ENCODE measurements around the gene ARPP21. TPM values are rescaled to one million over a fixed set of nuclear protein-coding genes. Genes with fewer than 3 reads are reported as not detected.

ARPP21 gene
- polyA plus RNA-seq, 1 donor (not counting 4 experiments of a cell fraction or from before 2014, with no cell fraction given): not detected

GRCh38 chr3:35663471-35663870 lies 24.1 kb downstream of the ARPP21 start:
- H3K4me3 ChIP-seq (ENCODE audit: control insufficient read depth in 2 of 3, extremely low read depth in 1 of 3, insufficient read depth in 2 of 3, low read depth in 1 of 3, low read length in 3 of 3): no peak overlapping the region
- DNase-seq (ENCODE audit: low read depth, low spot score) (no peak), FAIRE-seq (no peak)
- H3K36me3 ChIP-seq (ENCODE audit: control insufficient read depth in 2 of 2, extremely low read depth in 1 of 2, insufficient read depth in 2 of 2, low read length in 2 of 2): no peaks in the 10 kb centered on the region
- no peak overlapping the region for H3K9ac ChIP-seq (ENCODE audit: control insufficient read depth, extremely low read depth, insufficient read depth, low read length)
- dilution Hi-C loops (cut with MboI; ENCODE audit: extremely low pct_ligation_motif_present, low sequenced_read_pairs): no loop called here
- H3K9me3 ChIP-seq (ENCODE audit: control insufficient read depth, low read depth, low read length): no peaks in the 10 kb centered on the region
- no peak overlapping the region for H3K27ac ChIP-seq (ENCODE audit: control insufficient read depth, insufficient read depth, low read length)
- no peaks in the 10 kb centered on the region for H3K79me2 ChIP-seq (ENCODE audit: control insufficient read depth, insufficient read depth, low read length)
- no peak overlapping the region for H2AFZ ChIP-seq (ENCODE audit: control insufficient read depth, low read length)
- no peaks in the 10 kb centered on the region for H4K20me1 ChIP-seq (ENCODE audit: control insufficient read depth, extremely low read depth, insufficient read depth, low read length)
- no peaks in the 10 kb centered on the region for H3K9me1 ChIP-seq (ENCODE audit: control insufficient read depth, extremely low read depth, insufficient read depth, low read length)
- no peak for TF ChIP-seq EZH2 (IDR thresholded peaks at IDR 0.05; ENCODE audit: low read length)
- TF ChIP-seq, protein P1, sequence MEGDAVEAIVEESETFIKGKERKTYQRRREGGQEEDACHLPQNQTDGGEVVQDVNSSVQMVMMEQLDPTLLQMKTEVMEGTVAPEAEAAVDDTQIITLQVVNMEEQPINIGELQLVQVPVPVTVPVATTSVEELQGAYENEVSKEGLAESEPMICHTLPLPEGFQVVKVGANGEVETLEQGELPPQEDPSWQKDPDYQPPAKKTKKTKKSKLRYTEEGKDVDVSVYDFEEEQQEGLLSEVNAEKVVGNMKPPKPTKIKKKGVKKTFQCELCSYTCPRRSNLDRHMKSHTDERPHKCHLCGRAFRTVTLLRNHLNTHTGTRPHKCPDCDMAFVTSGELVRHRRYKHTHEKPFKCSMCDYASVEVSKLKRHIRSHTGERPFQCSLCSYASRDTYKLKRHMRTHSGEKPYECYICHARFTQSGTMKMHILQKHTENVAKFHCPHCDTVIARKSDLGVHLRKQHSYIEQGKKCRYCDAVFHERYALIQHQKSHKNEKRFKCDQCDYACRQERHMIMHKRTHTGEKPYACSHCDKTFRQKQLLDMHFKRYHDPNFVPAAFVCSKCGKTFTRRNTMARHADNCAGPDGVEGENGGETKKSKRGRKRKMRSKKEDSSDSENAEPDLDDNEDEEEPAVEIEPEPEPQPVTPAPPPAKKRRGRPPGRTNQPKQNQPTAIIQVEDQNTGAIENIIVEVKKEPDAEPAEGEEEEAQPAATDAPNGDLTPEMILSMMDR (optimal IDR thresholded peaks at IDR 0.05 in 1 of 3, IDR thresholded peaks at IDR 0.05 in 1 of 3, conservative IDR thresholded peaks at IDR 0.05 in 1 of 3; ENCODE audit: extremely low read depth in 1 of 3, insufficient read depth in 2 of 3, low read length in 3 of 3): no peak
- no peak overlapping the region for H3K4me2 ChIP-seq (ENCODE audit: control insufficient read depth, extremely low read depth, insufficient read depth, low read depth, low read length)
- no peaks in the 10 kb centered on the region for H3K4me1 ChIP-seq (ENCODE audit: control insufficient read depth, extremely low read depth, insufficient read depth, low read length)
- peaks cover 3% of the 10 kb centered on the region for H3K27me3 ChIP-seq (ENCODE audit: control insufficient read depth, extremely low read depth, insufficient read depth, low read length)

DNA sequence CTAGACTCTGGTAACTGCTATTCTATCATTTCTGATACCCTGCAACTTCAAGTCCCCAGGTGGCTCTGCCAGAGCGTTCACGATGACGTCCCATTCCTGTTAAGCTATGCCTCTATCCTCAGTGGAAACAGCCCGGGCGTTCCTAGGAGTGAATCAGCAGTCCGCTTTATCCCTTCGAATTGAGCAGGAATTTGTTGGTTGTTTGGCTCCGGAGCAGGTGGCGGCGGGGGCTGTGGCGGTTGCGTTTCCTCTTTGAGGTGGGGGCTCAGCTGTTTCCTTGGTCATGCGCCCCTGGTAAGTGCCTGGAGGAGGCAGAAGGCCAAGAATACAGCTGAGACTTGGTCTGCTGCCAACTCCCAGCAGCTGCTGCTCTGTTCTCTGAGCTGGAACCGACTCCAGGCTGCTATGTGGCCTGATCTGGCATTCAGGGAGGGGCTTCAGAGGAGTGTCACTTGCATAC lies 25.2 kb downstream of the ARPP21 start:
- Histone ChIP-seq H3K9ac (ENCODE audit: control insufficient read depth, extremely low read depth, insufficient read depth, low read length) (no peak overlapping the region), H3K27ac (ENCODE audit: control insufficient read depth, insufficient read depth, low read length) (no peak overlapping the region), H3K79me2 (ENCODE audit: control insufficient read depth, insufficient read depth, low read length) (no peaks in the 10 kb centered on the region), H3K9me3 (ENCODE audit: control insufficient read depth, low read depth, low read length) (no peaks in the 10 kb centered on the region), H3K4me3 (ENCODE audit: control insufficient read depth in 2 of 3, extremely low read depth in 1 of 3, insufficient read depth in 2 of 3, low read depth in 1 of 3, low read length in 3 of 3) (no peak overlapping the region), H3K4me2 (ENCODE audit: control insufficient read depth, extremely low read depth, insufficient read depth, low read depth, low read length) (no peak overlapping the region), H3K27me3 (ENCODE audit: control insufficient read depth, extremely low read depth, insufficient read depth, low read length) (peaks cover 3% of the 10 kb centered on the region), H3K9me1 (ENCODE audit: control insufficient read depth, extremely low read depth, insufficient read depth, low read length) (no peaks in the 10 kb centered on the region), H4K20me1 (ENCODE audit: control insufficient read depth, extremely low read depth, insufficient read depth, low read length) (no peaks in the 10 kb centered on the region), H3K4me1 (ENCODE audit: control insufficient read depth, extremely low read depth, insufficient read depth, low read length) (no peaks in the 10 kb centered on the region), H3K36me3 (ENCODE audit: control insufficient read depth in 2 of 2, extremely low read depth in 1 of 2, insufficient read depth in 2 of 2, low read length in 2 of 2) (no peaks in the 10 kb centered on the region), H2AFZ (ENCODE audit: control insufficient read depth, low read length) (no peak overlapping the region)
- FAIRE-seq: no peak
- TF ChIP-seq EZH2 (IDR thresholded peaks at IDR 0.05; ENCODE audit: low read length): no peak
- TF ChIP-seq, protein P1 (optimal IDR thresholded peaks at IDR 0.05 in 1 of 3, IDR thresholded peaks at IDR 0.05 in 1 of 3, conservative IDR thresholded peaks at IDR 0.05 in 1 of 3; ENCODE audit: extremely low read depth in 1 of 3, insufficient read depth in 2 of 3, low read length in 3 of 3): no peak
- dilution Hi-C loops (cut with MboI; ENCODE audit: extremely low pct_ligation_motif_present, low sequenced_read_pairs): no loop called here
- DNase-seq (ENCODE audit: low read depth, low spot score): no peak
